K562 (cell line): ENCODE data around the gene ABCA3. TPM values are rescaled to one million over a fixed set of nuclear protein-coding genes. Genes with fewer than 3 reads are reported as not detected.

ENCODE experiments used
- AFF1 ChIP-seq, 2 experiments: fragments of 450-650 bp; IDR thresholded peaks; 2 replicates each; pipeline ENCODE4 v1.6.1; 2018; ENCODE audit warnings: mild to moderate bottlenecking in 2 of 2, low read depth in 1 of 2; ENCODE audit not compliant: partially characterized antibody in 2 of 2
- CBFA2T3 ChIP-seq: fragments of 450-650 bp; IDR thresholded peaks from 2 replicates; pipeline ENCODE4 v1.6.1; 2017
- GATA2 ChIP-seq: sonication (generic); formaldehyde crosslinking; IDR thresholded peaks from 2 replicates; pipeline ENCODE4 v1.4.0; 2020; ENCODE audit warnings: mild to moderate bottlenecking, missing genetic modification reagents
- HNRNPL ChIP-seq: fragments of 200-400 bp; formaldehyde crosslinking; IDR thresholded peaks from 2 replicates; pipeline ENCODE4 v1.6.1; 2017; ENCODE audit warnings: low read depth, mild to moderate bottlenecking, low read length
- JUN ChIP-seq, 2 experiments: sonication (generic) in 1 of 2; formaldehyde crosslinking in 1 of 2; IDR thresholded peaks; 2 replicates each; pipeline versions ENCODE4 v1.6.1 to v1.8.0; 2012 to 2022; ENCODE audit warnings: borderline replicate concordance in 2 of 2, mild to moderate bottlenecking in 2 of 2, improper control_type of control experiment in 1 of 2, low read depth in 1 of 2, low read length in 1 of 2, missing genetic modification reagents in 1 of 2
- KLF16 ChIP-seq: IDR thresholded peaks from 2 replicates; pipeline ENCODE4 v1.6.1; 2016; ENCODE audit warnings: antibody characterized with exemption
- LARP7 ChIP-seq: fragments of 450-650 bp; IDR thresholded peaks from 2 replicates; pipeline ENCODE4 v1.6.1; 2016
- MAFF ChIP-seq: IDR thresholded peaks from 2 replicates; pipeline ENCODE4 v1.6.1; 2012; ENCODE audit warnings: low read length, improper control_type of control experiment
- NFE2 ChIP-seq: IDR thresholded peaks from 2 replicates; pipeline ENCODE4 v1.6.1; 2014; ENCODE audit warnings: antibody characterized with exemption, low read depth
- RERE ChIP-seq: sonication (generic); formaldehyde crosslinking; IDR thresholded peaks from 2 replicates; pipeline ENCODE4 v1.8.0; 2023; ENCODE audit warnings: missing genetic modification reagents, mild to moderate bottlenecking, borderline replicate concordance
- SMAD1 ChIP-seq: fragments of 150-350 bp; IDR thresholded peaks from 2 replicates; pipeline ENCODE4 v1.6.1; 2014; ENCODE audit warnings: low read length, low read depth; ENCODE audit not compliant: partially characterized antibody
- ZBTB11 ChIP-seq, 3 experiments: fragments of 200-800 bp in 1 of 3; fragments of 250-450 bp in 1 of 3; fragments of 450-650 bp in 1 of 3; sonication (Bioruptor Pico) in 1 of 3; sonication (Bioruptor generic) in 1 of 3; formaldehyde crosslinking in 1 of 3; IDR thresholded peaks; 2 replicates each; pipeline versions ENCODE4 v1.6.1 to v1.8.0; 2016 to 2022; ENCODE audit warnings: mild to moderate bottlenecking in 2 of 3, missing genetic modification characterization in 2 of 3, missing compliant biosample characterization in 1 of 3, moderate library complexity in 1 of 3
- ZC3H8 ChIP-seq: fragments of 450-650 bp; IDR thresholded peaks from 2 replicates; pipeline ENCODE4 v1.6.1; 2017
- ZNF785 ChIP-seq: fragments of 250-450 bp; sonication (Bioruptor Pico); IDR thresholded peaks from 2 replicates; pipeline ENCODE4 v1.4.0; 2020; ENCODE audit warnings: mild to moderate bottlenecking
- polyA plus RNA-seq, 8 experiments: library from polyadenylated mRNA; depleted of rRNA in 4 of 8; stranded (reverse) in 5 of 8; unstranded in 3 of 8; fragments of >200 nt; fragmentation: Nextera tagmentation in 2 of 8; fragmentation: Illumina TruSeq in 1 of 8; extraction: Ambion mirVana in 2 of 8; extraction: Trizol in 1 of 8; gene quantifications; 2 replicates each; pipeline versions ENCODE4 v1.2.1 to v1.2.3, GENCODE V29; 2011 to 2014; ENCODE audit warnings: inconsistent platforms in 1 of 8, missing spikeins in 1 of 8
- total RNA-seq, 7 experiments: library from RNA; depleted of rRNA in 6 of 7; stranded (reverse); fragments of >200 nt in 6 of 7; fragmentation: Illumina TruSeq in 2 of 7; extraction: Trizol in 2 of 7; gene quantifications; 2 replicates each; pipeline versions ENCODE4 v1.2.1 to v1.2.3, GENCODE V29; 2011 to 2021; ENCODE audit warnings: low replicate concordance in 1 of 7

Gene ABCA3
- total and polyA plus RNA-seq, 9 of the 15 experiments (the other 6 are each of a cell fraction or from before 2014, with no cell fraction given), result 0.66 to 23.7 (median 6.9) TPM

- no peak for TF ChIP-seq NFE2
- TF ChIP-seq KLF16, result peak; percentile 81
- TF ChIP-seq AFF1 (IDR thresholded peaks at IDR 0.05; ENCODE audit: low read depth in 1 of 2, partially characterized antibody in 2 of 2), result no peak
- TF ChIP-seq LARP7, result no peak
- TF ChIP-seq MAFF, result no peak
- peak; percentile 19 for TF ChIP-seq SMAD1
- TF ChIP-seq ZBTB11 (CRISPR knock-in tag; IDR thresholded peaks at IDR 0.05), result peak in 1 of 3 experiments; percentile 62; a peak in 1 of 6 replicates
- peak; percentile 11; the same call in 1 of the 2 replicates for TF ChIP-seq JUN (IDR thresholded peaks at IDR 0.05; ENCODE audit: borderline replicate concordance, low read depth, low read length)
- TF ChIP-seq JUN (CRISPR knock-in tag; IDR thresholded peaks at IDR 0.05; ENCODE audit: borderline replicate concordance), result peak; percentile 40; the same call in 1 of the 2 replicates
- peak; percentile 10 for TF ChIP-seq CBFA2T3
- no peak for TF ChIP-seq ZNF785 (CRISPR knock-in tag)
- no peak for TF ChIP-seq RERE (CRISPR knock-in tag)
- no peak for TF ChIP-seq ZC3H8
- no peak for TF ChIP-seq GATA2 (CRISPR knock-in tag)
- peak; percentile 98 for TF ChIP-seq HNRNPL
These were observed 89.0 kb downstream of the ABCA3 start, which contains the start of gene ECI1 (continued) for GRCh38 chr16:2251296-2252111.
